Mesenchymal stem cell (in vitro differentiated cells and primary cell): ENCODE data around the gene S1PR3.

Experiments
- DNase-seq: peaks from one replicate; pipeline ENCODE4 v3.0.0-alpha.2; 2013
- H2AFZ ChIP-seq: one replicate; pipeline ENCODE4 v1.6.1; 2013; ENCODE audit warnings: low read depth, mild to moderate bottlenecking, control low read depth, inconsistent platforms, low read length, moderate library complexity
- H2AK5ac ChIP-seq: 2 replicates; pipeline ENCODE4 v1.6.1; 2013; ENCODE audit warnings: low read length, moderate library complexity, mild to moderate bottlenecking, inconsistent platforms; ENCODE audit not compliant: severe bottlenecking
- H2BK120ac ChIP-seq: one replicate; pipeline ENCODE4 v1.6.1; 2013; ENCODE audit warnings: low read depth, mild to moderate bottlenecking, inconsistent platforms, low read length, moderate library complexity
- H2BK12ac ChIP-seq, 2 experiments: one replicate each; pipeline ENCODE4 v1.6.1; 2013; ENCODE audit warnings: inconsistent platforms in 2 of 2, low read length in 2 of 2, mild to moderate bottlenecking in 2 of 2, moderate library complexity in 2 of 2, control low read depth in 1 of 2
- H2BK15ac ChIP-seq: one replicate; pipeline ENCODE4 v1.6.1; 2013; ENCODE audit warnings: mild to moderate bottlenecking, low read depth, inconsistent platforms; ENCODE audit not compliant: poor library complexity, severe bottlenecking
- H2BK5ac ChIP-seq: 2 replicates; pipeline ENCODE4 v1.6.1; 2013; ENCODE audit warnings: low read depth, mild to moderate bottlenecking, low read length, control low read depth, inconsistent platforms; ENCODE audit not compliant: poor library complexity, severe bottlenecking
- H3K14ac ChIP-seq, 2 experiments: one replicate each; pipeline ENCODE4 v1.6.1; 2013; ENCODE audit warnings: inconsistent platforms in 2 of 2, low read length in 2 of 2, control low read depth in 1 of 2, mild to moderate bottlenecking in 1 of 2, moderate library complexity in 1 of 2
- H3K18ac ChIP-seq, 2 experiments: one replicate each; pipeline ENCODE4 v1.6.1; 2013; ENCODE audit warnings: inconsistent platforms in 2 of 2, low read length in 2 of 2, control low read depth in 1 of 2, low read depth in 1 of 2, mild to moderate bottlenecking in 1 of 2
- H3K23ac ChIP-seq, 2 experiments: one replicate each; pipeline ENCODE4 v1.6.1; 2013; ENCODE audit warnings: inconsistent platforms in 2 of 2, low read length in 2 of 2, mild to moderate bottlenecking in 2 of 2, moderate library complexity in 2 of 2, control low read depth in 1 of 2
- H3K27ac ChIP-seq: 2 replicates; pipeline ENCODE4 v1.5.1; 2013; ENCODE audit warnings: mild to moderate bottlenecking, moderate library complexity, low read length, control low read depth, inconsistent platforms; ENCODE audit not compliant: poor library complexity, severe bottlenecking
- H3K27me3 ChIP-seq, 2 experiments: 2 replicates each; pipeline versions ENCODE4 v1.6.1 to v1.7.0; 2013; ENCODE audit warnings: low read length in 2 of 2, mild to moderate bottlenecking in 2 of 2, moderate library complexity in 2 of 2, control low read depth in 1 of 2, inconsistent platforms in 1 of 2; ENCODE audit not compliant: control insufficient read depth in 1 of 2, insufficient read depth in 1 of 2
- H3K36me3 ChIP-seq, 2 experiments: 2 replicates each; pipeline versions ENCODE4 v1.6.1 to v1.7.0; 2013; ENCODE audit warnings: low read length in 2 of 2, control low read depth in 1 of 2, inconsistent platforms in 1 of 2, low read depth in 1 of 2, mild to moderate bottlenecking in 1 of 2; ENCODE audit not compliant: insufficient read depth in 2 of 2, control insufficient read depth in 1 of 2
- H3K4ac ChIP-seq, 2 experiments: one replicate each; pipeline ENCODE4 v1.6.1; 2013; ENCODE audit warnings: inconsistent platforms in 2 of 2, low read length in 2 of 2, mild to moderate bottlenecking in 2 of 2, moderate library complexity in 2 of 2, control low read depth in 1 of 2, low read depth in 1 of 2
- H3K4me1 ChIP-seq: 2 replicates; pipeline ENCODE4 v1.6.1; 2013; ENCODE audit warnings: low read depth, low read length, control low read depth; ENCODE audit not compliant: control insufficient read depth, insufficient read depth
- H3K4me2 ChIP-seq: 2 replicates; pipeline ENCODE4 v1.6.1; 2013; ENCODE audit warnings: low read length, mild to moderate bottlenecking, inconsistent platforms; ENCODE audit not compliant: poor library complexity, severe bottlenecking
- H3K4me3 ChIP-seq, 2 experiments: 2 replicates each; pipeline versions ENCODE4 v1.5.1 to v1.7.0; 2013; ENCODE audit warnings: low read length in 2 of 2, mild to moderate bottlenecking in 2 of 2, control low read depth in 1 of 2, low read depth in 1 of 2; ENCODE audit not compliant: insufficient read depth in 1 of 2
- H3K79me1 ChIP-seq: replicated peaks from 2 replicates; pipeline ENCODE4 v1.6.1; 2013; ENCODE audit warnings: mild to moderate bottlenecking, control low read depth, low read length, inconsistent platforms; ENCODE audit not compliant: poor library complexity, severe bottlenecking
- H3K9ac ChIP-seq: 2 replicates; pipeline ENCODE4 v1.7.0; 2013; ENCODE audit warnings: mild to moderate bottlenecking, low read length, moderate library complexity
- H3K9me3 ChIP-seq: 2 replicates; pipeline ENCODE4 v1.7.0; 2013; ENCODE audit warnings: mild to moderate bottlenecking, low read length; ENCODE audit not compliant: control insufficient read depth
- H4K8ac ChIP-seq: one replicate; pipeline ENCODE4 v1.6.1; 2013; ENCODE audit warnings: inconsistent platforms, mild to moderate bottlenecking, low read length, moderate library complexity
- H4K91ac ChIP-seq: one replicate; pipeline ENCODE4 v1.6.1; 2013; ENCODE audit warnings: mild to moderate bottlenecking, low read length, inconsistent platforms
- WGBS: methylation state at CpG from one replicate; pipeline ENCODE4 v1.1.7; 2013; ENCODE audit warnings: mixed read lengths; 5-methylcytosine and 5-hydroxymethylcytosine counted together

S1PR3 gene

GRCh38 chr9:89021154-89021803, 30.0 kb downstream of the S1PR3 start:
- 69% methylated on average over 8 of the region's 8 CpGs for WGBS
- DNase-seq, result peak; percentile 95
- H4K8ac ChIP-seq, result peak overlapping the region; percentile 85

GRCh38 chr9:89022001-89022759, 30.9 kb downstream of the S1PR3 start:
- 75% methylated on average over 13 of the region's 15 CpGs for WGBS
- Histone ChIP-seq H4K8ac (no peak overlapping the region), H2BK15ac (no peak overlapping the region), H3K4ac (peak overlapping the region in 1 of 2 experiments; percentile 85), H3K27ac (no peak overlapping the region), H3K27me3 (no peaks in the 10 kb centered on the region), H4K91ac (no peak overlapping the region), H3K9ac (peak overlapping the region; percentile 83), H3K18ac (peak overlapping the region; percentile 89 to 91), H3K4me3 (peak overlapping the region in 1 of 2 experiments; percentile 50), H2AFZ (no peak overlapping the region), H2AK5ac (no peak overlapping the region), H3K14ac (no peak overlapping the region), H3K4me2 (no peak overlapping the region), H3K36me3 (peaks cover 0 to 7% of the 10 kb centered on the region in 2 experiments), H3K9me3 (no peaks in the 10 kb centered on the region), H3K4me1 (peaks cover 15% of the 10 kb centered on the region), H3K23ac (no peak overlapping the region), H2BK120ac (peak overlapping the region; percentile 71), H3K79me1 (no peaks in the 10 kb centered on the region), H2BK12ac (peak overlapping the region; percentile 81 to 99), H2BK5ac (no peak overlapping the region)
- peak; percentile 81 for DNase-seq

More at GRCh38 chr9:89021154-89021803, 30.0 kb downstream of the S1PR3 start:
- Histone ChIP-seq H2BK5ac (no peak overlapping the region), H2BK120ac (peak overlapping the region; percentile 71), H3K23ac (no peak overlapping the region), H3K4me1 (peaks cover 15% of the 10 kb centered on the region), H3K9ac (peak overlapping the region; percentile 83), H2AFZ (no peak overlapping the region), H3K9me3 (no peaks in the 10 kb centered on the region), H3K79me1 (no peaks in the 10 kb centered on the region), H3K4ac (peak overlapping the region; percentile 82 to 85), H3K27ac (no peak overlapping the region), H3K14ac (no peak overlapping the region), H3K18ac (peak overlapping the region; percentile 89 to 91), H2AK5ac (no peak overlapping the region), H4K91ac (peak overlapping the region; percentile 97), H2BK12ac (peak overlapping the region; percentile 81 to 99), H3K4me3 (peak overlapping the region in 1 of 2 experiments; percentile 50), H3K27me3 (no peaks in the 10 kb centered on the region), H3K36me3 (peaks cover 0 to 7% of the 10 kb centered on the region in 2 experiments), H3K4me2 (no peak overlapping the region), H2BK15ac (peak overlapping the region; percentile 65)

- Histone ChIP-seq H3K9ac (peak overlapping the region; percentile 83), H3K4me2 (no peak overlapping the region), H2AFZ (no peak overlapping the region), H3K27ac (peak overlapping the region; percentile 23), H3K4me3 (peak overlapping the region in 1 of 2 experiments; percentile 29), H3K27me3 (no peaks in the 10 kb centered on the region), H3K23ac (no peak overlapping the region), H4K91ac (no peak overlapping the region), H3K9me3 (no peaks in the 10 kb centered on the region), H3K4ac (no peak overlapping the region), H3K18ac (peak overlapping the region in 1 of 2 experiments; percentile 56), H3K14ac (no peak overlapping the region), H2BK15ac (no peak overlapping the region), H4K8ac (no peak overlapping the region), H2BK12ac (no peak overlapping the region), H2AK5ac (no peak overlapping the region), H2BK120ac (no peak overlapping the region), H3K36me3 (peaks cover 0 to 7% of the 10 kb centered on the region in 2 experiments), H3K4me1 (peaks cover 15% of the 10 kb centered on the region), H2BK5ac (no peak overlapping the region), H3K79me1 (no peaks in the 10 kb centered on the region)
- 6% methylated on average over 2 of the region's 2 CpGs for WGBS
- peak; percentile 88 for DNase-seq
These were observed 31.6 kb downstream of the S1PR3 start for GRCh38 chr9:89022902-89023301.

- peak overlapping the region; percentile 83 for H3K9ac ChIP-seq
- WGBS, result 91% methylated on average over 3 of the region's 3 CpGs
- H3K14ac ChIP-seq, result no peak overlapping the region
- H3K4me2 ChIP-seq, result no peak overlapping the region
- peak overlapping the region in 1 of 2 experiments; percentile 8 for H3K18ac ChIP-seq
- H3K9me3 ChIP-seq, result no peaks in the 10 kb centered on the region
- peak overlapping the region in 1 of 2 experiments; percentile 15 for H3K4ac ChIP-seq
- no peak overlapping the region for H2BK5ac ChIP-seq
- no peak overlapping the region for H2BK120ac ChIP-seq
- H2BK15ac ChIP-seq, result no peak overlapping the region
- H3K27ac ChIP-seq, result no peak overlapping the region
- H2AK5ac ChIP-seq, result no peak overlapping the region
- no peak overlapping the region for H3K23ac ChIP-seq
- no peaks in the 10 kb centered on the region for H3K27me3 ChIP-seq
- DNase-seq, result no peak
- H2AFZ ChIP-seq, result no peak overlapping the region
- H4K91ac ChIP-seq, result no peak overlapping the region
- H3K36me3 ChIP-seq, result peaks cover 0 to 7% of the 10 kb centered on the region in 2 experiments
- H3K79me1 ChIP-seq, result no peaks in the 10 kb centered on the region
- H3K4me3 ChIP-seq, result no peak overlapping the region
- H4K8ac ChIP-seq, result peak overlapping the region; percentile 3
- H2BK12ac ChIP-seq, result no peak overlapping the region
- H3K4me1 ChIP-seq, result peaks cover 15% of the 10 kb centered on the region
These were observed 32.5 kb downstream of the S1PR3 start for GRCh38 chr9:89023740-89024139.
